HG03460 (cell line): Measurements from ENCODE around the gene TCF12.
"Not testable (repeated sequence)": the region's sequence is repeated elsewhere in the genome, so short reads cannot be mapped to it uniquely, and the experiment has no call there.

Source experiments
- ATAC-seq: cut with Tn5 transposase; IDR thresholded peaks from one replicate; pipeline ENCODE4 v1.9.1; 2021; ENCODE audit not compliant: unreplicated experiment

TCF12 gene

DNA sequence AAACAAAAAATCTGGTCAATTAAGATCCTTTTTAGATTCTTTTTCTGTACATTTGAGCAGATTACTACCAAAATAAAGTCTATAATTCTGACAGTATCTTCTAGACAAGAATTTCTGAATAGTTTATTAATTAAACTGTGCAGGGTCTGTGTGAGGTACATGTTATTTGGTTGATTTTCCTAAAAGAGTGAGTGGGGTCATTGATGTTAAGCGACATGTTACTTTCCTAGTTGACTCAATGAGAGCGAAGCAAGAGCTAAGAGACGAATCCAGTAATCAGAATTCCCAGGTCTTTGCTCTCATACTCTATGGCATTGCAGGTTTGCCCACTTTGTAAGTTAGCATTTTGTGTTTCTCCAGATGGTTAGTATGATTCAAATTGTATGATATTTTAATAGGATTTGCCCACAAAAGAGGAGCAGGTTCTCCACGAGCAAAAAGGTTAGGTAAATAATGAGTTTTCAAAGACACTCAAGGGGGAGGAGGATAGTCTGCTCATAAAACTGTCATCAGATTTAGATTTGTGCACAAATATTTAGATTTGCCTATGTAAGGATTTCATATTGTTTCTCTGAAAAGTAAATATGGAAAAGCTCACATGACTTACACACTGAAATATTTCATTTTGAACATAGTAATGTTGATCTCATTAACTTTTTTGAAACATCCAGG is 240.7 kb downstream of the TCF12 start:
- no peak for ATAC-seq

DNA sequence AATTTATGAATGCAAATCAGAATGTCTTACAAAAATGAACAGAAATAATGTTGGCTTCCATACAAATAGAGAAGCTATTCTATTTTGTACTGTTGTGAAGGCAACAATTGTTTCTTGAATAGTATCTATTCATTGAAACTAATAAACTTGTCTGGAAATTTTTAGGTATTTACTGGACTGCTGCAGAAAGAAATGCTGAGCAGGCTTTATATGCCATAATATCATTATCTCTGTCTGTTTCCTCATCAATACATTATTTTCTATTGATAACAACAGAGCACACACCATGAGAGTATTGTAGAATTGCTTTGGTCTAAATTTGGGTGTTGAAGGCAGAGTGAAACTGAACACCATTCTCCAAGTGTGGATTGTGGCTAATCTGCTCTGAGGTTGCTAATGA is 241.3 kb downstream of the TCF12 start:
- ATAC-seq = no peak

DNA sequence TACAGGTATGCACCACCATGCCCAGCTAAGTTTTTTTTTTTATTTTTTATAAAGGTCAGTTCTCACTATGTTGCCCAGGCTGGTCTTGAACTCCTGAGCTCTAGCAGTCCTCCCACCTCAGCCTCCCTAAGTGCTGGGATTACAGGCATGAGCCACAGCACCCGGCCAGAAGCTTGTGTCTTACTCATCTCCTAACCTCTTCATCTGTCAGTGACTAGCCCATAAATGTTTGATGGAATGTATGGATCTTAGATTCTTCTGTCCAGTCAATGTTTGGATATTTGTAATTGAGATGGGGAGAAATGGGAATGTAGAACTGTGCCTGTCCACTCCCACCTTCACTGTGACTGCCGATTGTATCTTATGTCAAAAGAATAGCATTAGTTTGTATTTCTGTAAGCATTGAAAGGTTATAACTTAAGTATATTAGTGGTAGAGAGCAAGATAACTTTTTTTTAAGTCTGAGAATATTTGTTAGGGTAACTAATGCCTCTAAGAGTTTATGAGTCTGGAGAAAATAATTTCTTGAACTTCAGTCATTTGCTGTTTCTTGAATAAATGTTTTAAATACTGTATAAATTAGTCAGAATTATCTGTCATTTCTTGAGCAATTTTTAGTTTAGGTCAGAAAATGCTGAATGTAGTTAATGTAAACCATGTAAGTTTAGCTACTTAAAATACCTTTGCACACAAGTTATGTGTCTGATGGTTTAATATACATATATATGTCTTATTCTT is 242.5 kb downstream of the TCF12 start:
- ATAC-seq = no peak

DNA sequence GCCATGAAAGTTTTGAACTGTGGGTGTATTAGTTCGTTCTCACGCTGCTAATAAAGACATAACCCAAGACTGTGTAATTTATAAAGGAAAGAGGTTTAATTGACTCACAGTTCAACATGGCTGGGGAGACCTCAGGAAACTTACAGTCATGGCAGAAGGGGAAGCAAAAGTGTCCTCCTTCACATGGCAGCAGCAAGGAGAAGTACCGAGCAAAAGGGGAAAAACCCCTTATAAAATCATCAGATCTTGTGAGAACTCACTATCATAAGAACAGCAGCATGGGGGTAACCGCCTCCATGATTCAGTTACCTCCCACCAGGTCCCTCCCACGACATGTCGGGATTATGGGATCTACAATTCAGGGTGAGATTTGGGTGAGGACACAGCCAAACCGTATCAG is 245.8 kb downstream of the TCF12 start:
- not testable (repeated sequence) for ATAC-seq

DNA sequence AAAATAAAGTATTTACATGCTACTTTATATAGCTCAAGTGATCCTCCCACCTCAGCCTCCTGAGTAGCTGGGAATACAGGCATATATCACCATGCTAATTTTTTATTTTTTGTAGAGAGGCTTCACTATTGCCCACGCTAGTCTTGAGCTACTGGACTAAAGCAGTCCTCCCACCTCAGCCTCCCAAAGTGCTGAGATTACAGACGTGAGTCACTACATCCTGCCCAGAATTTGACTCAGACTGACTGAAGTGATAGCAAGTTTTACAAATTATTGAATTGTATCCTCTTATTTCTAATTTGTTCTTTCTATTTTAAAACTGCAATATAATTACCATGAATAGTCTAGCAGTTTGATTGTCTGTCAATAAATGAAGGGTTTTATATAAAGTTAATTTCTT is 247.5 kb downstream of the TCF12 start:
- ATAC-seq = peak; percentile 56

DNA sequence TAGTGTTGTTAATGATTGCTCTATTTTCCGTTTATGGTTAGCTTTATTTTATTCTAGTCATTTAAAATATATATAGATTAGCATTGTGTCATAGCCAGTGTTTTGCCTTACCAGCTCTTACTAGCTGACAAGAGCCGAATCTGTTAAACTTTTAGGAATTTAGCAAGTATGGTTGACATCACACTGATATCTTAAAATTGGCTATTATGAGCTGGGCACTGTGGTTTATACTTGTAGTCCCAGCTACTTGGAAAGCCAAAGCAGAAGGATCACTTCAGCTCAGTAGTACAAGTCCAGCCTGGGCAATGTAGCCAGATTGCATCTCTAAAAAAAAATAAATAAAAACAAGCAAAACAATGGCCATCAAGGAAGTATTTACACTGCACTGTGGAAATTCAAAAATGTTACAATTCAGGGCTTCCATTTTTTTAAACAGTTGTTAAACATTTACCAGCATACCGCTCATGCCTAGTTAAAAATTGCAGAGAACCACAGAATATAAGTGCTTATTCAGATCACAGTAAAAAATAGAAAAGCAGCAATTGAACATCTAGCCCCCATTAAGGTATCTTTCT is 249.5 kb downstream of the TCF12 start:
- no peak for ATAC-seq

DNA sequence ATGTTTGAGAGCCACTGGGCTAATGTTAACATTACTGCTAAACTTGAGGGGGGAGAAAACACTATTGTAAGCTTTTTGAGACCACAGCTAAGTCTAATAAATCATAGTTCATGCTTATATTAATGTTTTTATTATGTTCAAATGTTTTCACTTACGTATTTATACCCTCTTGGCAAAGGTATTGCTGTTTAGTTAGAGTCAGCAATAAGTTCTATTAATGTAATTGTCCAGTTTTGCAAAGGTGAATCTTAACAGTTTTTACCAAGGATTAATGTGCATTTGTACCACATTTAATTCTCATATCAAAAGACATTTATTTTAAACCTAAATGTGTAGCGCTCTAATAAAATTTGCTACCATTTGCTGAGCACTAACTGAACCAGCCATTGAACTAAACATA is 251.2 kb downstream of the TCF12 start:
- ATAC-seq = no peak

DNA sequence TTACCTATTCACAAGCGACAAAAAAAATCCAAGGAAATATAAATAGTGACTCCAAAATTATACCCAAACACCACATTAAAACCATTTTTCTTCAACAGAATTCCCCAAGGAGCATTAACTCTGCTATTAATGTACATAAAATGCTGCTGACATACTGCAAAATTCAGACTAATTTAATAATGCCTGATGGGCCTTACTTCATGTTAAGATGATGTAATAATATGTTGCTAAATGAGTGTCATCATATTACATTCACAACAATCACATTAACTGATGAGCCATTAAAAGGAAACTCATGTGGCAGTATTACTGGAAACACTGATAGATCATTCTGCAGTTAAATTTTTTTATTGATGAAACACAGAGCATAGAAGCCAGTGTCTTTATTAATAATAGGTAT is 253.0 kb downstream of the TCF12 start:
- ATAC-seq = no peak

DNA sequence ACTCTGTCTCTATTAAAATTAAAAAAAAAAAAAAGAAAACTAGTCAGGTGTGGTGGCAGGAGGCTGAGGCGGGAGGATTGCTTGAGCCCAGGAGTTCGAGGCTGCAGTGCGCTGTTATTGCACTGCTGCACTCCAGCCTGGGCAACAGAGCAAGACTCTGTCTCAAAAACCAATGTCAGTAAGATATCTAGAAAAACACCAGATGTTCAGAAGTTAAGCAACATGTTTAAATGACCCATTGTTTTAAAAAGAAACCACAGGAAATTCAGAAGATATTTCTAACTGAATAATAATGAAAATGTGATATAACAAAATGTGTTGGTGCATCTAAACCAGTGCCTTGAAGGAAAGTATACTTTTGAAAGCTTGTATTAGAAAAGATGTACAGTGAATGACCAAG is 254.5 kb downstream of the TCF12 start:
- no peak for ATAC-seq

DNA sequence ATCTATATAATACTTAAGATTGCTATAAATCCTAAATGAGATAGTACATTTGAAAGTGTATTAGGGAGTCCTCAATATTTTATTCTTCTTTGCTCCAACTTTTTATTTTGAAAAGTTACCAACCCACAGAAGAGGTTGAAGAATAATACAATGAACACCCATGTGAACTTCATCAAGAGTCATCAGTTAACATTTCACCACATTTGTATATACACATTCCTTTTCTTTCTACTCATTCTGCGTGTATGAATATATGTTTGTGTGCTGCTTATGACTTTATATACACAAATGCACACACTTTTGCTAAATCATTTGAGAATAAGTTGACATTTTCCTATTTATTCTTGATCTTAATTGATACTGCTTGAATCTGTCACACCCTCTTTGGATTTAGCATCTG is 264.6 kb downstream of the TCF12 start:
- ATAC-seq = no peak

DNA sequence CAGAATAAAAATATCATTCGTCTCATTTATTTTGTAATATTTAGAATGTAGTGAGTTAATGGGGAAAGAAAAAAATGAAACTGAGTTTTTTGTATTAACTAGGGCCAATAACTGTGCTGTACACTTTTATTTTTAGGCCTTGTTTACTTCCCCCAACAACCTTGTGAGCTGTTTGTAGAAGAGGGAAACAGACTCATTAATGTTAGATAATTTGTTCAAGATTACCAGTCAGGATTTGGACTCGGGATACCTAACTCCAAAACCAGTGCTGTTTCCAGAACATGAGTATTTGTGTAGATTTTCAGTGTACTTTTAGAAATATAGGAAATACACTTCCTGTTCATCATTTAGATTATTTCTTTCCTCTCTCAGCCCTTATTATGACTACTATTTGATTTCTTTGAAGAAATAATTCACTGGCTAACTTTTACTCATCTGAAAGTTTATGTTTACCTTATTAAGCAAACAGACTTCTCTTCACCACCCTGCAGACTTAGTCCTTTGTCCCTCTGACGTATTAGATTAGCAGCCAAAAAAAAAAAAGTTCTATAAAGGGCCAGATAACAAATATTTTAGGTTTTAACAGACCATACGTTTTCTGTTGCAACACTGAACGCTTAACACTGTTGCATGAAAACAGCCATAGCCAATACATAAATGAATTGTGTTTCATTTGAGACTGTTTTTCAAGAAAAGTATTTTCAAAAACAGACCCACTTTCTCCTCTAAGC is 265.3 kb downstream of the TCF12 start:
- ATAC-seq = no peak

DNA sequence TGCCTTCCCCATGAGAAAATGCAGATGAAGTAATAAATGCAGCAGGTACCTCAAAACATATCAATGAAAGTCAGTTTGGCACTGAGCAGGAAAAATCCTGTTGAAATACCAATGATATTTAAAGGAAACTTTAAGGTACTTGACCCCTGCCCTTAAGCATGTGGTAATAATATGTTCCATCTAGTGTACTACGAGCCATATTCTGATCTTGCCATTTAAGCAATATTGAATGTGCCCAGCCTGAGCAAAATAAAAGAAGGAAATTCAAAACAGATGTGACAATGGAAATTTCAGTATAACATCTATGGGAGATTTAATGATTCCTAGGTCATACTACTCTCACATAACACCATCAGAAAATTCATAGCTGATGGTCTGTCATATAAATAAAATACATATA is 266.1 kb downstream of the TCF12 start:
- ATAC-seq = no peak

DNA sequence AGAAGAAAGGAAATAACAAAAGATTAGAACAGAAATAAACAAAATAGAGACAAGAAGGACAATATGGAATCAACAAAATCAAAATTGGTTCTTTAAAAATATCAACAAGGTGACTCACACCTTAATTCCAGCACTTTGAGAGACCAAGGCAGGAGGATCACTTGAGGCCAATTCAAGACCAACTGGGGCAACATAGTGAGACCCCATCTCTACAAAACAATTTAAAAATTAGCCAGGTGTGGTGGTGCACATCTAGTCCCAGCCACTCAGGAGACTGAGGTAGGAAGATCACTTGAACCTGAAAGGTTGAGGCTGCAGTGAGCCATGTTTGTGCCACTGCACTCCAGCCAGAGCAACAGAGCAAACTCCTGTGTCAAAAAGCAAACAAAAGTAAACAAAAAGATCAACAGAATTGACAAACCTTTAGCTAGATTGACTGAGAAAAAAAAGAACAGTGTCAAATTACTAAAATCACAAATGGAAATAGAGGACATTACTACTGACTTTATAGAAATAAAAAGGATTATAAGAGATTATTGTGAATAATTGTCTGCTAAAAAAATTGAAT is 267.1 kb downstream of the TCF12 start:
- ATAC-seq = no peak

DNA sequence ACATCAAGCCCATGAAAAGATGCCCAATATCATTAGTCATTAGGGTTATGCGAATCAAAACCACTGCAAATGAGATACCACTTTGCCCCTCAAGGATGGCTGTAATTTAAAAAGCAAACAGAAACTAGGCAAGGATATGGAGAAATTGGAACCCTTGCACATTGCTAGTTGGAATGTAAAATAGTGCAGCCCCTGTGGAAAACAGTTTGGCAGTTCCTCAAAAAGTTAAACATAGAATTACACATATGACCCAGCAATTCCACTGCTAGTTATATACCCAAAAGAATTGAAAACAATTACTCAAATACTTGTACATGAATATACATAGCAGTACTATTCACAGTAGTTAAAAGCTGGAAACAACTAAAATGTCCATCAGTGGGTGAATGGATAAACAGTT is 271.0 kb downstream of the TCF12 start:
- ATAC-seq = no peak

DNA sequence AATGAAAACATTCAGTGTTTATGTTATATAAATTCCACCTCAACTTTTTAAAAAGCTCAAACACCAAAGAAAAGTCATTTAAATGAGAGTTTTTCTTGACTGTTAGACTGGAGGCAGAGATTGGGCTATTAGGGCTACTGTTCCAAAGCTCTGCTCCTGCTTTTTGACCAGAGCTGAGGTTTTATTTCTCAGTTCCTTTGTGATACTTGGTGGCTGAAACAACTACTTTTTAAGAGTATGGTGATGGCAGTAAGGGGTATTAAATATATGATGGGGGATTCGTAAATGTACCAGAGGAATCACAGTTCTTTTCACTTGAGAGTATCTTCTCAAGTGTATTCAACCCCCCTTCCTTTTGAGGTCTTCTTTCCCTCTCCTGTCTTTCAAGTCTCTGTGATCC is 271.8 kb downstream of the TCF12 start:
- no peak for ATAC-seq

DNA sequence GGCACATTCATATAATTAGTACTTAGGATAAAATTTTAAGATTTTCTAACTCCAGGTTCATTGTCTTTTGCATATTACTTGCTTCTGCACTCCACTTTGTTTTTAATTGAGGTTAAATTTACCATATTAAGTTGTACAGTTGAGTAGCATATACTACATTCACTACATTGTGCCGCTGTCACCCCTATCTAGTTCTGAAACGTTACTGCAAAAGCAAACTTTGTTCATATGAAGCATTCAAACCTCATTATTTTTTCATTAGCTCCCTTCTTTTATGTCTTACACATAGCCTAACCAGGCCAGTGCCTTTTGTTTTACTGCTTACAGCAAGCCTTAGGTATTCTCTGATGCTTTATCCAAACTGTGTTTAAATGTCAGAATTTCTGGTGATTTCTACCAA is 274.7 kb downstream of the TCF12 start:
- ATAC-seq = no peak

DNA sequence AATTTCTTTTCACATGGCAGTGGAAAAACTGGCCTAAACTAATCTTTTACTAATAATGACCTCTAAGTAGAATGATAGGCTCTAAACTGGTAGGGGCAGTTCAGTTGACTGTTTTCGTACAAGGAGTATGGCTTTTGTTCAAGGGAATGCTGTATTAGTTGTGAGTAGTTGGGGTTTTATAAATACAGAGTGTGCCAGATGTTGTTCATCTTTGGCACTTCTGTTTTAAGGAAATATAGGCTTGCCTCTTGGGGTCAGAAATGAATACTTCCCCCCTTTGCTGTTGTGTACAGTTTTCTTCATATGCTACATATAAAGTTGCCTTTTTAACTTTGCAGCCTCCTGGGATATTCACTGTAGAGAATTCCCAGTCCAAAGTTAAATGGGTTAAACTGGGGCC is 276.9 kb downstream of the TCF12 start:
- ATAC-seq = no peak

DNA sequence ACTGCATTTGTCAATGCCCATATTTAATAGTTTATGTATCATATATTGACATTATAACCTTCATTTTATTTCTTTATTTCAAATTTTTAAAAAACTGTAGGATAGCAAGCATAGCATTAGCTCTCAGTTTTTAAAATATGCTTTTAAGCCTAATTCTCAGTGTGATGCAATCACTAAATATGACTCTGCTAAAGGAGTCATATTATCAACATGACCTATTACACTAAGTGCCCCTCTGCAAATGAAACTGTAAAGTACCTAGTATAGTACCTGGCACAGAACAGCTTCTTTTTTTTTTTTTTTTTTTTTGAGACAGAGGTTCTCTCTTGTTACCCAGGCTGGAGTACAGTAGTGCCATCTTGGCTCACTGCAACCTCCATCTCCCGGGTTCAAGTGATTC is 278.4 kb downstream of the TCF12 start:
- no peak for ATAC-seq

DNA sequence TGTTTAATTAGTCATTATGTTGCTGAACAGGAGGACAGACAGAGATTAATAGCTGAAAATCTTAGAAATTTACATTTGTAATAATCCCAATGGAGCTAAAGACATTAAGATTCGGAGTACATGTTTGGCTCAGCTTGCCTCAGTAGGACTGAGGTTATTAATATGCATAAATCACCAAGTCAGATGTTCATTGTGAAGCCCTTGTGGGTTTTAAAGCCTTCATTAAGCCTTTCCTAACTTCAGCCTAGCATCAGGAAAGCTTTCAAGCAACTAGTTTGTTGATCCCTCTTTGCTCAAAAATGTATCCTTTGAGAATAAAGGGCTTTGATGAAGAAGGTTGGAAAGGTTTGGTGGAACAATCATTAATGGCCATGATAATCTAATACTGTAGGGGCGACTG is 279.7 kb downstream of the TCF12 start:
- ATAC-seq = no peak

DNA sequence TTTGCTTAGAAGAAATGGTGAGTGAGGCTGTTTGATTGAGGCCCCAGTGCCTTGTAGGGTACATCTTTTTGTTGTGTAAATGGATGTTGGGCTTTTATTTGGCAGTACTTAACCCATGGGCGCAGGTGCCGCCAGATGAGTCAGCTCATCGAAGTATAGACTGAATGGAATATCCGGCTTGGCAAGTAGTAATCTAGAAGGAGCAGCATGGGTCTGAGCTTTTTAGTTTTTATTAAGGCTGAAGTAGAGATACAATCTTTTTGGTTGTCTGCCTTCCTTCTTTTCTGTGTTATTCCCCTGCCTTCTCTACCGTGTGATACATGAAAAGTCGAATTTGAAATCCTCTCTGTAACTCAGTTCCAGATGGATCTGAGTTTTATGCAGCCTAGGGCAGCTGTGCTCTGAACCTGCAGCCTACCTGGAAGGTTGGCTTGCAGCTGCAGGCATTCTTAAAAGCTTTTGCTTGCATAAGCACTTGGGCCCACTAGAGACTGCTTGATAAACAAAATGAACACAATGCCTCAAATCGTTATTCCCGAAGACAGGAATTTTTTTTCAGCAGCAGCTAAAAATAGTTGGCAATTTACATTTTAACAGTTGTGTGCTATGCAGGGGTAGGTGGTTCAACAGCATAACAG is 280.3 kb downstream of the TCF12 start:
- ATAC-seq = no peak

DNA sequence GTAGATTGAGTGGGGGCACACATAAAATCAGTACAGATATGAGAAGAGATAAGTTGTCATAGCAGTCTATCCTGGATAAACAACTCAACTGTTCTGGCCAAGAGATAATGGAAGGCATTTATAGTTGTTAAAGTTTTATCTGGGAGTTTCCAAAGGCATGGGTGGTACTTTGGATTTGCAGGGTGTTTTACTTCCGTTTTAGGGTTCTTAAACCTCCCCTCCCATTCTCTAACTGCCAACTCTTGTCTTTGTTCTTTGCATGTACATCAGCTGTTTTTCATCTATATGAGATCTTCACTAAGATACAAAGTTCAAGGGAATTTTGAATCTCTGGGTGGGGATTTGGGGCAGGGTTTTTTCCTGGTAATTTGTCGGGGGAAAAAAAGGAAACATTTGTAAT is 283.1 kb downstream of the TCF12 start:
- no peak for ATAC-seq
